H9 (cell line): ENCODE results near the gene MARCKS. TPM values are rescaled to one million over a fixed set of nuclear protein-coding genes. Genes with fewer than 3 reads are reported as not detected.

Experiments used
- total RNA-seq: library from RNA; stranded (reverse); gene quantifications from 2 replicates; pipeline ENCODE4 v1.2.1, GENCODE V29; 2021

Gene MARCKS
- total RNA-seq, 1 experiment from 2014 or later = 164 TPM

Other genes with a start within 250 kb of the MARCKS start
- 325 and 330 TPM in 2 replicates for gene HDAC2, start 113.8 kb downstream of the MARCKS start, total RNA-seq